Left lung (tissue), 10 donors: Measurements from ENCODE around the gene FHIT. TPM values are rescaled to one million over a fixed set of nuclear protein-coding genes. Genes with fewer than 3 reads are reported as not detected.

Experiments
- ATAC-seq: fragments of 200-7000 bp; cut with Tn5 transposase; one replicate; pipeline ENCODE4 v1.9.1; 2020; ENCODE audit warnings: moderate library complexity
- DNase-seq, 4 donors: peaks; one replicate each; pipeline ENCODE4 v3.0.0-alpha.2; 2013 to 2020
- H3K27ac ChIP-seq, 2 donors: fragments of 200-600 bp; sonication (generic) in 1 of 2; one replicate each; pipeline versions ENCODE4 v1.5.0 to v1.8.0; 2020 to 2021
- H3K27me3 ChIP-seq, 2 donors: fragments of 200-600 bp; sonication (generic) in 1 of 2; one replicate each; pipeline versions ENCODE4 v1.5.0 to v1.8.0; 2020 to 2021
- H3K36me3 ChIP-seq, 2 donors: fragments of 200-600 bp; sonication (generic) in 1 of 2; one replicate each; pipeline versions ENCODE4 v1.5.0 to v1.8.0; 2020 to 2021
- H3K4me1 ChIP-seq, 2 donors: fragments of 200-600 bp; one replicate each; pipeline ENCODE4 v1.8.0; 2021
- H3K4me3 ChIP-seq, 2 donors: fragments of 200-600 bp; sonication (generic) in 1 of 2; one replicate each; pipeline versions ENCODE4 v1.5.0 to v1.8.0; 2020 to 2021; ENCODE audit warnings: mild to moderate bottlenecking in 1 of 2
- H3K9me3 ChIP-seq, 2 donors: fragments of 200-600 bp; sonication (generic) in 1 of 2; one replicate each; pipeline versions ENCODE4 v1.5.0 to v1.8.0; 2020 to 2021
- CTCF ChIP-seq, 2 donors: fragments of 200-600 bp; sonication (generic) in 1 of 2; IDR thresholded peaks; one replicate each; pipeline versions ENCODE4 v1.5.0 to v1.8.0; 2021; ENCODE audit warnings: antibody characterized with exemption in 2 of 2
- intact Hi-C, 2 donors: fragments of 100-400 bp; cut with DNase I; formaldehyde crosslinking; loops; one replicate each; pipeline versions ENCODE4 v1.11.2 to v1.14.2; 2022
- polyA plus RNA-seq, 6 donors: library from polyadenylated mRNA; unstranded; fragments of 120-200 nt; gene quantifications; one replicate each; pipeline ENCODE4 v1.2.1, GENCODE V29; 2013; ENCODE audit not compliant: insufficient read length in 6 of 6
- total RNA-seq, 2 donors: library from RNA; stranded (reverse); fragmentation: NEBNext Ultra II Directional; extraction: Animal tissue kit (Norgen Biotek cat#: 25700); gene quantifications; one replicate each; pipeline ENCODE4 v1.2.1, GENCODE V29; 2021
- donor health status: DM: no; HTN: yes; CAD: no.
- donor health status: DM: no; HTN: no; CAD: no.

The FHIT gene
- total and polyA plus RNA-seq, 8 donors = 8.5 to 16.3 (median 9.7) TPM

- Histone ChIP-seq H3K36me3 (no peaks in the 10 kb centered on the region), H3K27ac (no peak overlapping the region), H3K4me1 (no peaks in the 10 kb centered on the region), H3K27me3 (no peaks in the 10 kb centered on the region), H3K9me3 (no peaks in the 10 kb centered on the region), H3K4me3 (no peak overlapping the region)
- intact Hi-C loops = no loop called here
- ATAC-seq (no peak), DNase-seq (no peak)
- TF ChIP-seq CTCF (IDR thresholded peaks at IDR 0.05) = no peak
Observed at GRCh38 chr3:61094608-61095007, 156.6 kb downstream of the FHIT start.

- H3K36me3 ChIP-seq = no peaks in the 10 kb centered on the region
- no peaks in the 10 kb centered on the region for H3K4me1 ChIP-seq
- TF ChIP-seq CTCF (IDR thresholded peaks at IDR 0.05) = no peak
- H3K27me3 ChIP-seq = no peaks in the 10 kb centered on the region
- H3K27ac ChIP-seq = no peak overlapping the region
- DNase-seq (no peak), ATAC-seq (no peak)
- no peak overlapping the region for H3K4me3 ChIP-seq
- intact Hi-C loops = no loop called here
- H3K9me3 ChIP-seq = no peaks in the 10 kb centered on the region
Observed at GRCh38 chr3:61093364-61093763, 157.9 kb downstream of the FHIT start.

GRCh38 chr3:61092870-61093269, 158.4 kb downstream of the FHIT start:
- H3K36me3 ChIP-seq = no peaks in the 10 kb centered on the region
- no peaks in the 10 kb centered on the region for H3K9me3 ChIP-seq
- H3K4me1 ChIP-seq = no peaks in the 10 kb centered on the region
- intact Hi-C loops = no loop called here
- no peak overlapping the region for H3K27ac ChIP-seq
- no peak for TF ChIP-seq CTCF (IDR thresholded peaks at IDR 0.05)
- DNase-seq (no peak), ATAC-seq (no peak)
- H3K4me3 ChIP-seq = no peak overlapping the region
- no peaks in the 10 kb centered on the region for H3K27me3 ChIP-seq

- DNase-seq = no peak
- intact Hi-C loops = no loop called here
- no peak for ATAC-seq
- H3K27me3 ChIP-seq = no peaks in the 10 kb centered on the region
- no peaks in the 10 kb centered on the region for H3K9me3 ChIP-seq
- no peaks in the 10 kb centered on the region for H3K4me1 ChIP-seq
- no peak for TF ChIP-seq CTCF (IDR thresholded peaks at IDR 0.05)
- H3K36me3 ChIP-seq = no peaks in the 10 kb centered on the region
- H3K27ac ChIP-seq = no peak overlapping the region
- H3K4me3 ChIP-seq = no peak overlapping the region
Observed at GRCh38 chr3:61090389-61091169, 160.7 kb downstream of the FHIT start.

GRCh38 chr3:61087465-61087864, 163.8 kb downstream of the FHIT start:
- no peaks in the 10 kb centered on the region for H3K36me3 ChIP-seq
- ATAC-seq (no peak), DNase-seq (no peak)
- intact Hi-C loops = no loop called here
- H3K9me3 ChIP-seq = peaks cover 0 to 2% of the 10 kb centered on the region in 2 donors
- no peaks in the 10 kb centered on the region for H3K27me3 ChIP-seq
- no peaks in the 10 kb centered on the region for H3K4me1 ChIP-seq
- TF ChIP-seq CTCF (IDR thresholded peaks at IDR 0.05) = no peak
- no peak overlapping the region for H3K27ac ChIP-seq
- H3K4me3 ChIP-seq = no peak overlapping the region
